IMR-90 (cell line): ENCODE results near the gene SH2B3. TPM values are rescaled to one million over a fixed set of nuclear protein-coding genes. Genes with fewer than 3 reads are reported as not detected.

Experiments used
- ATAC-seq: fragments of 200-7000 bp; cut with Tn5 transposase; 2 replicates; pipeline ENCODE4 v1.9.1; 2020; ENCODE audit warnings: low read depth, mild to moderate bottlenecking, moderate library complexity
- BruUV-seq: library from RNA; stranded (reverse); fragments of 400-500 nt; replicated peaks from 2 replicates; lab custom pipeline; 2021; lab: Mats Ljungman, UMichigan
- CTCF ChIA-PET: fragments of 300-600 bp; formaldehyde crosslinking; extraction: SDS; loops from one replicate; lab custom pipeline; 2021; ENCODE audit warnings: antibody characterized with exemption; lab: Yijun Ruan, JAX
- POLR2A ChIA-PET: fragments of 300-600 bp; sonication (Branson Sonifier 250); formaldehyde crosslinking; loops from one replicate; lab custom pipeline; 2022; ENCODE audit warnings: antibody characterized with exemption; ENCODE audit not compliant: unreplicated experiment; lab: Charles Lee
- DNase-seq: peaks from one replicate; pipeline ENCODE4 v3.0.0; 2013
- H2AFZ ChIP-seq: replicated peaks from 2 replicates; pipeline ENCODE3; 2013; ENCODE audit warnings: low read length, mild to moderate bottlenecking; ENCODE audit not compliant: poor library complexity
- H2AK5ac ChIP-seq: 2 replicates; pipeline ENCODE4 v1.6.1; 2013; ENCODE audit warnings: low read depth, low read length, inconsistent platforms
- H2AK9ac ChIP-seq: replicated peaks from 2 replicates; pipeline ENCODE3; 2013; ENCODE audit warnings: mild to moderate bottlenecking, low read depth, low read length, moderate library complexity; ENCODE audit not compliant: poor library complexity
- H2BK120ac ChIP-seq: 2 replicates; pipeline ENCODE4 v1.6.1; 2013; ENCODE audit warnings: low read depth, low read length, inconsistent platforms
- H2BK15ac ChIP-seq: 3 replicates; pipeline ENCODE4 v1.6.1; 2013; ENCODE audit warnings: low read depth, low read length, inconsistent platforms
- H2BK20ac ChIP-seq: 2 replicates; pipeline ENCODE4 v1.6.1; 2013; ENCODE audit warnings: low read depth, mild to moderate bottlenecking, inconsistent platforms, low read length, moderate library complexity
- H2BK5ac ChIP-seq: 2 replicates; pipeline ENCODE4 v1.6.1; 2013; ENCODE audit warnings: mild to moderate bottlenecking, low read depth, low read length, inconsistent platforms; ENCODE audit not compliant: poor library complexity, severe bottlenecking
- H3K14ac ChIP-seq: replicated peaks from 2 replicates; pipeline ENCODE4 v1.6.1; 2013; ENCODE audit warnings: low read depth, low read length, inconsistent platforms
- H3K18ac ChIP-seq: 2 replicates; pipeline ENCODE4 v1.6.1; 2013; ENCODE audit warnings: low read depth, low read length, control low read depth
- H3K23ac ChIP-seq: 2 replicates; pipeline ENCODE4 v1.6.1; 2013; ENCODE audit warnings: low read depth, low read length, inconsistent platforms
- H3K27ac ChIP-seq: 2 replicates; pipeline ENCODE4 v1.5.1; 2013; ENCODE audit warnings: mild to moderate bottlenecking, control low read depth, low read length; ENCODE audit not compliant: insufficient read depth
- H3K27me3 ChIP-seq: 2 replicates; pipeline ENCODE4 v1.6.1; 2013; ENCODE audit warnings: low read length; ENCODE audit not compliant: control insufficient read depth, insufficient read depth
- H3K36me3 ChIP-seq: 2 replicates; pipeline ENCODE4 v1.6.1; 2013; ENCODE audit warnings: low read length, mixed read lengths; ENCODE audit not compliant: control insufficient read depth, insufficient read depth
- H3K4ac ChIP-seq: 2 replicates; pipeline ENCODE4 v1.6.1; 2013; ENCODE audit warnings: low read depth, low read length, inconsistent platforms
- H3K4me1 ChIP-seq: 2 replicates; pipeline ENCODE4 v1.6.1; 2013; ENCODE audit warnings: low read length, mixed read lengths; ENCODE audit not compliant: control insufficient read depth, insufficient read depth
- H3K4me2 ChIP-seq: 2 replicates; pipeline ENCODE4 v1.6.1; 2013; ENCODE audit warnings: low read depth, mild to moderate bottlenecking, control low read depth, low read length, moderate library complexity
- H3K4me3 ChIP-seq: 2 replicates; pipeline ENCODE4 v1.5.1; 2013; ENCODE audit warnings: low read depth, mild to moderate bottlenecking, control low read depth, low read length, moderate library complexity; ENCODE audit not compliant: insufficient read depth
- H3K56ac ChIP-seq: 2 replicates; pipeline ENCODE4 v1.6.1; 2013; ENCODE audit warnings: low read length, inconsistent platforms; ENCODE audit not compliant: insufficient read depth; ENCODE audit errors: extremely low read depth
- H3K79me1 ChIP-seq, 2 experiments: 2 replicates each; pipeline ENCODE4 v1.6.1; 2013; ENCODE audit warnings: low read length in 2 of 2, inconsistent platforms in 1 of 2, low read depth in 1 of 2
- H3K9ac ChIP-seq: 2 replicates; pipeline ENCODE4 v1.6.1; 2013; ENCODE audit warnings: low read depth, low read length, control low read depth
- H3K9me1 ChIP-seq: 2 replicates; pipeline ENCODE4 v1.6.1; 2013; ENCODE audit warnings: low read length, inconsistent platforms; ENCODE audit not compliant: insufficient read depth
- H3K9me3 ChIP-seq: 2 replicates; pipeline ENCODE4 v1.6.1; 2013; ENCODE audit warnings: low read length; ENCODE audit not compliant: control insufficient read depth, insufficient read depth
- H4K20me1 ChIP-seq: 2 replicates; pipeline ENCODE4 v1.6.1; 2013; ENCODE audit warnings: low read length, inconsistent platforms; ENCODE audit not compliant: insufficient read depth
- H4K5ac ChIP-seq: 2 replicates; pipeline ENCODE4 v1.6.1; 2013; ENCODE audit warnings: mild to moderate bottlenecking, low read depth, low read length, control low read depth
- H4K8ac ChIP-seq, 2 experiments: 2 replicates each; pipeline ENCODE4 v1.6.1; 2013; ENCODE audit warnings: low read depth in 2 of 2, low read length in 2 of 2, control low read depth in 1 of 2, inconsistent platforms in 1 of 2
- H4K91ac ChIP-seq: 2 replicates; pipeline ENCODE4 v1.6.1; 2013; ENCODE audit warnings: low read depth, low read length, inconsistent platforms; ENCODE audit not compliant: insufficient read depth
- BHLHE40 ChIP-seq: fragments of 150-350 bp; IDR thresholded peaks from 2 replicates; pipeline ENCODE4 v1.6.1; 2016; ENCODE audit warnings: mild to moderate bottlenecking, low read depth, low read length
- CEBPB ChIP-seq: IDR thresholded peaks from 2 replicates; pipeline ENCODE4 v1.6.1; 2012; ENCODE audit warnings: low read depth, low read length, improper control_type of control experiment
- CHD1 ChIP-seq: IDR thresholded peaks from 2 replicates; pipeline ENCODE4 v1.6.1; 2012; ENCODE audit warnings: low read depth, low read length, improper control_type of control experiment
- FOS ChIP-seq: fragments of 150-350 bp; IDR thresholded peaks from 2 replicates; pipeline ENCODE4 v1.6.1; 2016; ENCODE audit warnings: low read depth, low read length
- MAFK ChIP-seq: IDR thresholded peaks from 2 replicates; pipeline ENCODE4 v1.6.1; 2012; ENCODE audit warnings: low read depth, low read length, improper control_type of control experiment
- MXI1 ChIP-seq: IDR thresholded peaks from 2 replicates; pipeline ENCODE4 v1.6.1; 2012; ENCODE audit warnings: low read depth, mild to moderate bottlenecking, low read length, moderate library complexity, borderline replicate concordance
- POLR2A ChIP-seq: IDR thresholded peaks from 2 replicates; pipeline ENCODE4 v1.6.1; 2012; ENCODE audit warnings: mild to moderate bottlenecking, low read depth, low read length
- RAD21 ChIP-seq: IDR thresholded peaks from 2 replicates; pipeline ENCODE4 v1.6.1; 2012; ENCODE audit warnings: low read length, improper control_type of control experiment
- RCOR1 ChIP-seq: IDR thresholded peaks from 2 replicates; pipeline ENCODE4 v1.6.1; 2012; ENCODE audit warnings: mild to moderate bottlenecking, low read length, improper control_type of control experiment; ENCODE audit not compliant: insufficient replicate concordance
- SMC3 ChIP-seq: fragments of 150-350 bp; IDR thresholded peaks from 2 replicates; pipeline ENCODE4 v1.6.1; 2016; ENCODE audit warnings: low read depth, mild to moderate bottlenecking, antibody characterized with exemption, low read length, moderate library complexity
- WGBS, 2 experiments: methylation state at CpG; one replicate each; pipeline versions ENCODE4 v1.1.5 to v1.1.7; 2013; ENCODE audit warnings: missing lambda C conversion rate in 2 of 2; ENCODE audit not compliant: insufficient read length in 1 of 2; ENCODE audit errors: extremely low coverage in 2 of 2; 5-methylcytosine and 5-hydroxymethylcytosine counted together
- dilution Hi-C: fragments of 300-500 bp; cut with HindIII; formaldehyde crosslinking; loops from one replicate; pipeline ENCODE4 v1.14.3; 2018; ENCODE audit warnings: low sequenced_read_pairs; ENCODE audit not compliant: unreplicated experiment
- in situ Hi-C: fragments of 300-500 bp; cut with MboI; formaldehyde crosslinking; loops from 3 replicates; pipeline ENCODE4 v1.14.3; 2019; ENCODE audit warnings: low sequenced_read_pairs, inconsistent platforms, mixed read lengths
- intact Hi-C: fragments of 100-400 bp; cut with micrococcal nuclease; formaldehyde crosslinking; loops from 2 replicates; pipeline ENCODE4 v1.10.0; 2022
- polyA plus RNA-seq, 3 experiments: library from polyadenylated mRNA; depleted of rRNA; stranded (reverse); fragments of >200 nt; gene quantifications; 2 replicates each; pipeline ENCODE4 v1.2.3, GENCODE V29; 2012; ENCODE audit warnings: low replicate concordance in 1 of 3
- total RNA-seq: library from RNA; depleted of rRNA; stranded (reverse); fragments of >200 nt; gene quantifications from 2 replicates; pipeline ENCODE4 v1.2.3, GENCODE V29; 2012
- TF ChIP-seq, protein P1 (sequence below): fragments of 150-350 bp; IDR thresholded peaks from 2 replicates; pipeline ENCODE4 v1.6.1; 2016; ENCODE audit warnings: low read depth, mild to moderate bottlenecking, low read length, moderate library complexity, borderline replicate concordance

SH2B3 gene
- total and polyA plus RNA-seq, 2 of the 4 experiments (the other 2 are of a cell fraction) = 9.3 to 20.2 TPM

DNA sequence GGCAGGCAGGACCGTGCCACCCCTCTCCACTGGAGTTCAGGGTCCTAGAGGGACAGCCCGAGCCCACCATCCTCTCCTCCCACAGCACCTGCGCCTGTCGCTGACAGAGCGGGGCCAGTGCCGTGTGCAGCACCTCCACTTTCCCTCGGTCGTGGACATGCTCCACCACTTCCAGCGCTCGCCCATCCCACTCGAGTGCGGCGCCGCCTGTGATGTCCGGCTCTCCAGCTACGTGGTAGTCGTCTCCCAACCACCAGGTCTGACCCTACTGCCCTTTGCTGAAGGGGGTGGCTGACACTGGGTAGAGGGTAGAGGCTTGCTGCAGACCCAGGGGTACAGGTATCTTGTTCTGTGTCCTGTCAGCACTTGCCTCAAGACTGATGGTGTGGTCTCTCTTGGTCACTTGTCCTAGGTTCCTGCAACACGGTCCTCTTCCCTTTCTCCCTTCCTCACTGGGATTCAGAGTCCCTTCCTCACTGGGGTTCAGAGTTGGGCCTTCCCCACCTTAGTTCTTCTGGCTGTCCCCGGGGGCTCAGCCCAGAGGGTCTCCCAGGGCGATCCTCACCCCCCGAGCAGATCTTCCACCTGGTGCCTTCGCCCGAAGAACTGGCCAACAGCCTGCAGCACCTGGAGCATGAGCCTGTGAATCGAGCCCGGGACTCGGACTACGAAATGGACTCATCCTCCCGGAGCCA, 42.0 kb downstream of the SH2B3 start (continued):
- no peak for TF ChIP-seq POLR2A
- no peak for TF ChIP-seq MXI1
- no peak for TF ChIP-seq CHD1
- TF ChIP-seq BHLHE40 = no peak
- no peak for TF ChIP-seq SMC3
- no peak for TF ChIP-seq CEBPB

DNA sequence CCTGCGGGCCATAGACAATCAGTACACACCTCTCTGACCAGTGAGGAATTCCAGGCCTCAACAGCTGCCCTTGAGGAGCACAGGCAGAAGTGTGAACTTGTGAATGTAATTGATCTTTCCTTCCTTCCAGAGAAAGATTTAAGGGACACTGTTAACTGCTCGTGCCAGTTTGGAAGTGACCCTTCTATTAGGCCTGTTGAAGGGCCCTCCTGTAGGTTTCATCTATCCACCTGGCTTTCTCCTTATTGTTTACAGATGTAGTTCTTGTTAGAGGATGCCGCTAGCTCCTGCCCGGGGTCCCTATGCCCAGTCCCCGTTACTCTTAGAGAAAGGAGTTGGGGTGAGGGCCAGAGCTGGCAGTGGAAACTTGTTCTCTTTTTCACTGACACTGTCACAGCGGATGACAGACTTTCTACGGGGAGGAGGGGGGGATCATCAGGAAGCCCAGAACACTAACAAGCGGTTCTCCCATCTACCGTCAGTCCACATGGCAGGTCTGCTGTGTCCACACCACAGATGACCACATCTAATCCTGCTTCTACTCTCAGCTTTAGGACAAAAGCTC, 42.6 kb downstream of the SH2B3 start:
- 80% methylated on average over 1 of the region's 9 CpGs; no CpG with 5 or more reads in 1 of the 2 experiments for WGBS, 2 experiments
- no peak overlapping the region for H2BK20ac ChIP-seq
- H4K20me1 ChIP-seq = peaks cover 54% of the 10 kb centered on the region
- no TSS peak for BruUV-seq
- no peak for ATAC-seq
- no peak overlapping the region for H4K8ac ChIP-seq
- intact Hi-C loops = no loop called here
- no peaks in the 10 kb centered on the region for H3K9me3 ChIP-seq
- no peak overlapping the region for H3K14ac ChIP-seq
- no peak overlapping the region for H4K5ac ChIP-seq
- H4K91ac ChIP-seq = no peak overlapping the region
- no peak overlapping the region for H2AK9ac ChIP-seq
- DNase-seq = no peak
- H3K4me1 ChIP-seq = peaks cover 13% of the 10 kb centered on the region
- peaks cover 11 to 71% of the 10 kb centered on the region in 2 experiments for H3K79me1 ChIP-seq
- H3K56ac ChIP-seq = no peak overlapping the region
- no peak overlapping the region for H2BK120ac ChIP-seq
- TF ChIP-seq SMC3 (no peak), POLR2A (no peak), MAFK (no peak), RCOR1 (no peak), BHLHE40 (no peak), CHD1 (no peak), RAD21 (no peak), FOS (no peak), CEBPB (no peak)
- TF ChIP-seq, protein P1, sequence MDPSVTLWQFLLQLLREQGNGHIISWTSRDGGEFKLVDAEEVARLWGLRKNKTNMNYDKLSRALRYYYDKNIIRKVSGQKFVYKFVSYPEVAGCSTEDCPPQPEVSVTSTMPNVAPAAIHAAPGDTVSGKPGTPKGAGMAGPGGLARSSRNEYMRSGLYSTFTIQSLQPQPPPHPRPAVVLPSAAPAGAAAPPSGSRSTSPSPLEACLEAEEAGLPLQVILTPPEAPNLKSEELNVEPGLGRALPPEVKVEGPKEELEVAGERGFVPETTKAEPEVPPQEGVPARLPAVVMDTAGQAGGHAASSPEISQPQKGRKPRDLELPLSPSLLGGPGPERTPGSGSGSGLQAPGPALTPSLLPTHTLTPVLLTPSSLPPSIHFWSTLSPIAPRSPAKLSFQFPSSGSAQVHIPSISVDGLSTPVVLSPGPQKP = no peak
- H3K23ac ChIP-seq = no peak overlapping the region
- H3K9me1 ChIP-seq = peaks cover 6% of the 10 kb centered on the region
- no peak overlapping the region for H2AK5ac ChIP-seq
- in situ Hi-C loops = no loop called here
- no peak overlapping the region for H3K18ac ChIP-seq
- H3K4ac ChIP-seq = no peak overlapping the region
- ChIA-PET CTCF (interaction anchor here (1.0 to 5.0 kb wide), 2 partner anchors 23 to 52 kb away, joined by 3 to 63 read pairs; no protein-coding TSS in a partner anchor), POLR2A (no interaction called here)
- H3K9ac ChIP-seq = no peak overlapping the region
- H3K27me3 ChIP-seq = no peaks in the 10 kb centered on the region
- dilution Hi-C loops = no loop called here
- no peak overlapping the region for H3K27ac ChIP-seq
- H3K4me2 ChIP-seq = no peak overlapping the region
- peaks cover 72% of the 10 kb centered on the region for H3K36me3 ChIP-seq
- H2BK15ac ChIP-seq = no peak overlapping the region
- H2AFZ ChIP-seq = no peak overlapping the region
- no peak overlapping the region for H2BK5ac ChIP-seq
- no peak overlapping the region for H3K4me3 ChIP-seq
